Stomach smooth muscle (tissue), 2 donors: Measurements from ENCODE around the gene CCDC92B.
A peak's percentile ranks its signal among the peaks of the same experiment; 100 is the strongest.

ENCODE experiments used
- H3K27ac ChIP-seq: one replicate; pipeline ENCODE4 v1.7.0; 2013; ENCODE audit warnings: mild to moderate bottlenecking, low read length, inconsistent platforms
- H3K27me3 ChIP-seq, 2 donors: one replicate each; pipeline ENCODE4 v1.7.0; 2013; ENCODE audit warnings: low read length in 2 of 2; ENCODE audit not compliant: insufficient read depth in 2 of 2, control insufficient read depth in 1 of 2
- H3K36me3 ChIP-seq, 2 donors: one replicate each; pipeline ENCODE4 v1.7.0; 2013; ENCODE audit warnings: low read length in 2 of 2; ENCODE audit not compliant: control insufficient read depth in 2 of 2, insufficient read depth in 2 of 2
- H3K4me1 ChIP-seq: one replicate; pipeline ENCODE4 v1.7.0; 2013; ENCODE audit warnings: low read length; ENCODE audit not compliant: control insufficient read depth, insufficient read depth
- H3K4me3 ChIP-seq, 2 donors: one replicate each; pipeline ENCODE4 v1.7.0; 2013; ENCODE audit warnings: low read length in 2 of 2
- H3K9ac ChIP-seq, 2 donors: one replicate each; pipeline ENCODE4 v1.7.0; 2013; ENCODE audit warnings: low read length in 2 of 2, mild to moderate bottlenecking in 1 of 2
- H3K9me3 ChIP-seq, 2 donors: one replicate each; pipeline ENCODE4 v1.7.0; 2013; ENCODE audit warnings: low read length in 2 of 2; ENCODE audit not compliant: control insufficient read depth in 2 of 2
- donor health status: healthy.
- donor health status: Pancreatic carcinoma.

The CCDC92B gene

GRCh38 chr17:2778489-2778888, 29.0 kb upstream of the CCDC92B start:
- Histone ChIP-seq H3K27ac (no peak overlapping the region), H3K9ac (no peak overlapping the region), H3K27me3 (peaks cover 27 to 28% of the 10 kb centered on the region in 2 donors), H3K4me1 (peaks cover 3% of the 10 kb centered on the region), H3K36me3 (no peaks in the 10 kb centered on the region), H3K4me3 (no peak overlapping the region), H3K9me3 (peaks cover under 1 to 2% of the 10 kb centered on the region in 2 donors)

- no peaks in the 10 kb centered on the region for H3K9me3 ChIP-seq
- H3K27me3 ChIP-seq = peaks cover 30 to 32% of the 10 kb centered on the region in 2 donors
- no peaks in the 10 kb centered on the region for H3K36me3 ChIP-seq
- no peak overlapping the region for H3K9ac ChIP-seq
- H3K4me1 ChIP-seq = peaks cover 3% of the 10 kb centered on the region
- H3K27ac ChIP-seq = no peak overlapping the region
- H3K4me3 ChIP-seq = peak overlapping the region in 1 of 2 donors; percentile 29
These were observed 27.9 kb upstream of the CCDC92B start for GRCh38 chr17:2777242-2777867.

- Histone ChIP-seq H3K27ac (no peak overlapping the region), H3K9ac (no peak overlapping the region), H3K27me3 (peaks cover 30 to 33% of the 10 kb centered on the region in 2 donors), H3K4me3 (peak overlapping the region; percentile 29 to 53), H3K4me1 (peaks cover 3% of the 10 kb centered on the region), H3K9me3 (no peaks in the 10 kb centered on the region), H3K36me3 (no peaks in the 10 kb centered on the region)
These were observed 27.3 kb upstream of the CCDC92B start for GRCh38 chr17:2776589-2777241.

- Histone ChIP-seq H3K27ac (no peak overlapping the region), H3K36me3 (no peaks in the 10 kb centered on the region), H3K4me3 (no peak overlapping the region), H3K9ac (no peak overlapping the region), H3K4me1 (peaks cover 3% of the 10 kb centered on the region), H3K27me3 (peaks cover 30 to 33% of the 10 kb centered on the region in 2 donors), H3K9me3 (no peaks in the 10 kb centered on the region)
These were observed 25.8 kb upstream of the CCDC92B start for GRCh38 chr17:2775206-2775605.

GRCh38 chr17:2770129-2770528, 20.7 kb upstream of the CCDC92B start:
- Histone ChIP-seq H3K9ac (no peak overlapping the region), H3K9me3 (no peaks in the 10 kb centered on the region), H3K27ac (no peak overlapping the region), H3K4me3 (no peak overlapping the region), H3K36me3 (no peaks in the 10 kb centered on the region), H3K4me1 (no peaks in the 10 kb centered on the region), H3K27me3 (peaks cover 10% of the 10 kb centered on the region in 2 donors)

- no peak overlapping the region for H3K27ac ChIP-seq
- H3K9me3 ChIP-seq = no peaks in the 10 kb centered on the region
- H3K9ac ChIP-seq = no peak overlapping the region
- H3K4me3 ChIP-seq = no peak overlapping the region
- H3K36me3 ChIP-seq = no peaks in the 10 kb centered on the region
- H3K27me3 ChIP-seq = peaks cover 25 to 27% of the 10 kb centered on the region in 2 donors
- H3K4me1 ChIP-seq = peaks cover 6% of the 10 kb centered on the region
These were observed 9.4 kb upstream of the CCDC92B start for GRCh38 chr17:2758870-2759269.

- no peaks in the 10 kb centered on the region for H3K9me3 ChIP-seq
- peaks cover 6% of the 10 kb centered on the region for H3K4me1 ChIP-seq
- peak overlapping the region in 1 of 2 donors; percentile 8 for H3K4me3 ChIP-seq
- H3K27me3 ChIP-seq = peaks cover 27 to 28% of the 10 kb centered on the region in 2 donors
- H3K9ac ChIP-seq = no peak overlapping the region
- H3K36me3 ChIP-seq = no peaks in the 10 kb centered on the region
- H3K27ac ChIP-seq = no peak overlapping the region
These were observed 6.7 kb upstream of the CCDC92B start for GRCh38 chr17:2755891-2756724.

- Histone ChIP-seq H3K9ac (no peak overlapping the region), H3K4me1 (peaks cover 6% of the 10 kb centered on the region), H3K27me3 (peaks cover 29 to 31% of the 10 kb centered on the region in 2 donors), H3K36me3 (no peaks in the 10 kb centered on the region), H3K9me3 (no peaks in the 10 kb centered on the region), H3K4me3 (no peak overlapping the region), H3K27ac (no peak overlapping the region)
These were observed 2.0 kb upstream of the CCDC92B start for GRCh38 chr17:2751491-2751890.

GRCh38 chr17:2750721-2751120, 1.3 kb upstream of the CCDC92B start:
- no peak overlapping the region for H3K27ac ChIP-seq
- H3K36me3 ChIP-seq = no peaks in the 10 kb centered on the region
- peaks cover 23 to 24% of the 10 kb centered on the region in 2 donors for H3K27me3 ChIP-seq
- no peak overlapping the region for H3K4me3 ChIP-seq
- H3K9me3 ChIP-seq = no peaks in the 10 kb centered on the region
- H3K4me1 ChIP-seq = no peaks in the 10 kb centered on the region
- H3K9ac ChIP-seq = no peak overlapping the region

GRCh38 chr17:2749784-2750181, 331 bp upstream of the CCDC92B start:
- Histone ChIP-seq H3K36me3 (no peaks in the 10 kb centered on the region), H3K9ac (no peak overlapping the region), H3K27me3 (peaks cover 19 to 20% of the 10 kb centered on the region in 2 donors), H3K4me3 (no peak overlapping the region), H3K9me3 (no peaks in the 10 kb centered on the region), H3K4me1 (peaks cover 2% of the 10 kb centered on the region), H3K27ac (no peak overlapping the region)
